Measurements from ENCODE around the gene GRIK2. TPM values are rescaled to one million over a fixed set of nuclear protein-coding genes. Genes with fewer than 3 reads are reported as not detected.

GRIK2 gene
- total RNA-seq, 1 donor from 2014 or later = 1.8 TPM

GRCh38 chr6:101779051-101779844 lies 385.7 kb downstream of the GRIK2 start:
- DNase-seq (ENCODE audit: low spot score) = no peak

DNA sequence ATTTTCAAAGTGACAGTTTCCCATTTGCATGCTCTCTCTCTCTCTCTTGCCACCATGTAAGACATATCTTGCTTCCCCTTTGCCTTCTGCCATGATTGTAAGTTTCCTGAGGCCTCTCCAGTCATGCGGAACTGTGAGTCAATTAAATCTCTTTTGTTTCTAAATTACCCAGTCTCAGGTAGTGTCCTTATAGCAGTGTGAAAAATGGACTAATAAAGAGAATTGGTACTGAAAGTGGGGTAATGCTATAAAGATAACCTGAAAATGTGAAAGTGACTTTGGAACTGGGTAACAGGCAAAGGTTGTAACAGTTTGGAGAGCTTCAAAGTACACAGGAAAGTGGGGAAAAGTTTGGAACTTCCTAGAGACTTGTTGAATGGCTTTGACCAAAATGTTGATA lies 389.8 kb downstream of the GRIK2 start:
- DNase-seq (ENCODE audit: low spot score) = no peak

- DNase-seq (ENCODE audit: low spot score) = no peak
These were observed 390.6 kb downstream of the GRIK2 start for GRCh38 chr6:101784094-101784493.

GRCh38 chr6:101799531-101799930 lies 406.0 kb downstream of the GRIK2 start:
- no peak for DNase-seq (ENCODE audit: low spot score)

DNA sequence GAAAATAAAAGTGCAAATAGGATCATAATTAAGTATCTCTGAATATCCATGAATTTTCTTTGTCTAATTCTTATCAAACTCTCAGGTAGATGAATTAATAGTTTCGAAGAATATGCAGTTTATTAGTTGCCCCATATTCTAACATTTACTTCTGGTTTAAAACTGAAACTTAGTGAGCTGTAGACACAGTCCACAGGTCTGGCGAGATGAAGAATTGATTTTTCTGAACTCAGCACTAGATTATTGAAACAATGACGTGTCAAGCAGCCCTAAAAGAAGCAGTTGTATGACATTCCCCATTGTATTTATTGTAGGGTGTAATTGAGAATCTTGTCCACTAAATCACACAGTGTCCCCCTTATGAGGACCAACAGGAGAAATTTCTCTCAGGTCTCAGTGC lies 407.1 kb downstream of the GRIK2 start:
- no peak for DNase-seq (ENCODE audit: low spot score)

DNA sequence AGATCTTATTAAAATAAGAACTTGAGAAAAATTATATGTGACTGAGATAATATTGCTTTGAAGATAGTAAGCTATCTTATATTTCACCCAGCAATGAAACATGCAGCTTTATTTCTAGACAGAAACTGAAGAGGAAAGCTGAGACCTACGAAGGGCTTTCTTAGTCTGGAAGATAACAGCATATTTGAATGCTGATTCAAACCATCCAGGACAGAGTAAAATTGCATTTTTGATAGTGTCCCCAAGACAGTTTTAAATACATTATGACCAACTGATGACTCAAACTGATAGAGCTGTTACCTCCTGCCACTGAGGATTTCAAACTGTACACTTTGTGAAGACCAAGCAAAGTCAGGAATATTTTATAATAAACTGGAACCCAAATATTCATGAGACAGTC lies 409.6 kb downstream of the GRIK2 start:
- DNase-seq (ENCODE audit: low spot score) = no peak

- DNase-seq (ENCODE audit: low spot score) = no peak
These were observed 412.7 kb downstream of the GRIK2 start for GRCh38 chr6:101806241-101806640.

DNA sequence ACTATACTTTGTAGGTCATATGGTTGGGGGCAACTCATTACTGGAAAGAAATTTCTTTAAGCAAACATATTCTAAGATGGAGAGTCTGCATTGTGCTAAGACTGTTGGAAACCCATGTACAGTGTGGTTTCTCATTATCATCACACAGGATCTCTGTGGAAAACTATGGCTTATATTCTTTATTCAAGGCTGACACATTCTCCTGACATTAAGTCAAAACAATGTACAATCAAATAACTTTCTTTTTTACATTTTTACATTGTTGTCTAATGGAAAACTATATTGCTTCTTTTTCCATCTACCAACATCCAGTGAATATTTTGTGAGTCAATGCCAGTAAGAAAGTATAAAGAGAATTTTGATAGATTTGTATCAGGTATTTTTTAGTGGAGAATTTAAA lies 417.6 kb downstream of the GRIK2 start:
- DNase-seq (ENCODE audit: low spot score) = no peak

- DNase-seq (ENCODE audit: low spot score) = no peak
These were observed 423.2 kb downstream of the GRIK2 start for GRCh38 chr6:101816716-101817115.

- DNase-seq (ENCODE audit: low spot score) = no peak
These were observed 424.5 kb downstream of the GRIK2 start for GRCh38 chr6:101818051-101818450.

DNA sequence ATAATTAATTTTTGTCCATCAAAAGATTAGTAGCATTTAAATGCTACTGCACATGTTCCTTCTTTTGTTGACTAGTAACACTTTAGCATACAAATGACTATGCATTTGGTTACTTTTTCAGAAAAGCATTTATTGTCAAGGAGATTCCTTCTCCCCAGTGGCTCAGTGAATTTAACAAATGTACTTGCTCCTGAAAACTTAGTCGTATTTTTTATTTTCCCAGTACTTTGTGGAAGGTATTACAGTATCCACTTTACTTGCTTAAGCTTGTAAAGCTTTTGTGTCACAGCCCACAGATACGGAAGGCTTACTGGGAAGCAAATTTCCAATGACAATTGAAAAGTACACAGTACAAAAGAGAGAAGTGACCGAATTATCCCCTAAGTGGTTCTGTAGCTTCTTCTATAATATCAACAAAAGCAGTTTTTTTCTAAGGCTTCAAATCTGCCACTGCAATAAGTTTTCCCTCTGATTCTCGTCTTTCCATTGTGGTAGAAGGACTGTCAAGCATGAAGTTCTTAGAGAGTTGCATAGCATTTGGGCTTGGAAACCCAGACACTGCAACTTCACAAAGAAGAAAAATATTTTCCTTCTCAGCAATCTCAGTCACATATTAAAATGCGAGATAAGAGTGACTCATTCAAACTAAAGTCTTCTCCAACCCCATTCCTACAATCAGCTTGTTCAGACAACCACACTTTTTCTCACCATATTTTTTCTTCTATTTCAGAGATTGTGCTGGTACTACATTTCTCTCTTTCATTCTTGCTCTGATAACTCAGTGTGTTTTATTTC lies 431.2 kb downstream of the GRIK2 start:
- no peak for DNase-seq (ENCODE audit: low spot score)

DNA sequence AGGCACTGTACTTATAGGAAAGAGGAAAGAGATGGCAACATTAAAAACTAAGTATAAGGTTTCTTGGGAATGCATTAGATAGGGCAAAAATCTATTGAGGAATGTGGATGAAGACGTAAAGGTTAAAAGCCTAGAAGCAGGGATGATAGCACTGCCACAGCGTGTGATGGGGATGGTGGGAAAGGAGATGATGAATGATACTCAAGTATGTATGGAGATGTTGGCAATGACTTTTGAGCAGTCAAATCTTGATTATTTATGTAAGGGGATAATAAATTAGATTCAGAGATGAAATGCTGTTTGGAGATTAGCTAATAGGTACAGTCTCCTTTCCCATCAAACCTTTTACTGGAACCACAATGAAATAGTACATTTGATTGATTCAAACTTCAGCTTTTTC lies 432.8 kb downstream of the GRIK2 start:
- no peak for DNase-seq (ENCODE audit: low spot score)

- no peak for DNase-seq (ENCODE audit: low spot score)
These were observed 433.2 kb downstream of the GRIK2 start for GRCh38 chr6:101826678-101827077.

- DNase-seq (ENCODE audit: low spot score) = no peak
These were observed 437.1 kb downstream of the GRIK2 start for GRCh38 chr6:101830501-101831031.

- DNase-seq (ENCODE audit: low spot score) = no peak
These were observed 438.9 kb downstream of the GRIK2 start for GRCh38 chr6:101832371-101832770.

DNA sequence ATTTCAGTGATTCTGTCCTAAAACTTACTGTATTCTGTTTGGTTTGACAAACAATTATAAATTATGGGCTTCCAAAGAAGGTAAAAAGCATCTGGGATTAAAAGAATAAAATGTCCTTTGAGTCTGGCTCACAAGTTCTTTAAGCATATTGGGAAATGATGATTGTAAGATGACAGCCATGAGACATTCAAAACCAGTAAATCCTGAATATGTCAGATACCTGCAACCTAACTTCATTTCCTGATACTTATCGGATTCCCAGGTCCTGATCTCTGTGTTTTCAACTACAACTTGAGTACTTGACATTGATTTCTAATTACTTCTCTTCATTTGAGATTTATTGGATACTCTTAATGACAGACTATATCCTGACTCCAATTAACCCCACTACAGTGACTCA lies 446.6 kb downstream of the GRIK2 start:
- no peak for DNase-seq (ENCODE audit: low spot score)

DNA sequence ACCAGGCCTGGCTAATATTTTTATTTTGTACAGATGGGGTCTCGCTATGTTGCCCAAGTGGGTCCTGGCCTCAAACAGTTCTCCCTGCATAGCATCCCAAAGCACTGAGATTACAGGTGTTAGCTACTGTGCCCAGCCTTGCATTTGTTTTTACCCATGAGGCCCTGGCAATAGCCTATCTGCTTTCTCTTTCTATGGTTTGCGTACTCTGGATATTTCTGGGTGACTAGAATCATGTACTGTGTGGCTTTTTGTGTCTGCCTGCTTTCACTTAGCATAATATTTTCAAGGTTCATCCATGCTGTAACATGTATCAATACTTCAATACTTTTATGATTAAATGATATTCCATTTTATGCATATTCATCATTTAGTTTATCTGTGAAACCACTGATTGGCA lies 451.7 kb downstream of the GRIK2 start:
- no peak for DNase-seq (ENCODE audit: low spot score)

DNA sequence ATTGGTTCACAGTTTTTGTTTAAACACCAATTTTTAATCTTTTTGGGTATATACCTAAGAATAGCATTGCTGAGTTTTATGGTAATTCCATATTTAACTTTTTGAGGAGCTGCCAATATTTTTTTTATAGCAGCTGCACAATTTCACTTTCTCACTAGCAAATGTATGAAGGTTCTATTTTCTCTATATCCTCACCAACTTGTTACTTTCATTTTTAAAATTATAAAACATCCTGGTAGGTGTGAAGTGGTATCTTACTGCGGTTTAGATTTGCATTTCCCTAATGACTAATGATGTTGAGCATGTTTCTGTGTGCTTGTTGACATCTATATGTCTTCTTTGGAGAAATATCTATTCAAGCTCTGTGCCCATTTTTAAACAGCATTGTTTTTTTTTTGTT lies 452.1 kb downstream of the GRIK2 start:
- DNase-seq (ENCODE audit: low spot score) = no peak

GRCh38 chr6:101847690-101848089 lies 454.2 kb downstream of the GRIK2 start:
- DNase-seq (ENCODE audit: low spot score) = no peak

- DNase-seq (ENCODE audit: low spot score) = no peak
These were observed 458.4 kb downstream of the GRIK2 start for GRCh38 chr6:101851911-101852310.

GRCh38 chr6:101853231-101854085 lies 459.9 kb downstream of the GRIK2 start:
- no peak for DNase-seq (ENCODE audit: low spot score)

DNA sequence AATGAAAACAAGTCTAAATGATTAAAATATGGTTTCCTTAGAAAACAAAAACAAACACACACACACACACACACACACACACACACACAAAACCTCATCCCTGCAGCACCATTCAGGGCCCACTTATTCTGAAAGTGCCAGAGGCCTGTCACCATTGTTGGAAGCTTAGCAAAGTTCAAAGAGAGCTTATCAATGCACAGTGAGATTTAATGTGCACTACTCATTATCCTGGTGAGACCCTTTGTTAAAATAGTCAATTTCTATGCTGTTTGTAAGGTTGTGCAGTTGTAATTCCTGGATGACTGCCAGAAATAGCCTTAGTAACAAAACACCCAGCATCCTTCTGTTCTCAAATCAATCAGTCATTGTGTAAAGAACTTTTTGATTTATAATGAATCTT lies 482.9 kb downstream of the GRIK2 start:
- no peak for DNase-seq (ENCODE audit: low spot score)

Data from ureter (tissue), 1 donor.